GM19099 (cell line): Measurements from ENCODE around the gene CSNK1G2.

Experiments used
- POLR2A ChIP-seq: IDR thresholded peaks from 3 replicates; pipeline ENCODE4 v1.6.1; 2011; ENCODE audit warnings: low read depth; ENCODE audit not compliant: insufficient read length; ENCODE audit errors: extremely low read depth

The CSNK1G2 gene

DNA sequence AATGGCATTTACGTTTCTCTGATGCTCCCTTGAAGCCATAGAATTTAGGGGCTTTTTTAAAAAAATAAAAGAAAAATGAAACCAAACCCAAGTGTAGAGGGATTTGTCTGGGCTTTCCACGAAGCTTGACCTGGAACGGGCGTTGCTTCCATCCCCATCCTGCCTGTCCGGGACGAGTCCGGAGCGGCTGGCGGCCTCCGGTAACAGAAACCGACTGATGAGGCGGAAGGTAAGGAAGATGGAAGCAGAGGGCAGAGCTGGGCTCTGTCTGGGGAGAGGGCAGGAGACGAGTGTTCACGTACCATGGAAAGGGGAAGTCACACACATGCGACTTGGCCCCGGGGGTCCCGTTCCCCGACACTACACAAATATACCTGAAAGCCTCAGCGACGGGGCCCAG is 40.3 kb downstream of the CSNK1G2 start:
- no peak for TF ChIP-seq POLR2A

DNA sequence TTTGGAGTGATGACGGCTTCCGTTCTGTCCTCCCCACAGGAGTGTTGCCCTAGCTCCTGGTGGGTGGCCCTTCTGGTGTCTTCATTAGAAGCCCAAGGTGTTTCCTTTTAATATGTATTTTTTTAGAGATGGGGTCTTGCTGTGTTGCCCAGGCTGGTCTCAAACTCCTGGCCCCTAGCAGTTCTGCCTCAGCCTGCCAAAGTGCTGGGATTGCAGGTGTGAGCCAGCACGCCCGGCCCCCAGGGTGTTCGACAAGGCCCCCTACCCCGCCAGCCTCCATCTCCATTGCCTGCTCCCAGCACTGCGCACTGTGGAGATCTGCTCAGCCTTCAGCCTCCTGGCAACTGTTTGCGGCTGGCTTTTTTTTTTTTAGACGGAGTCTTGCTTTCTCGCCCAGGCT is 43.4 kb downstream of the CSNK1G2 start:
- TF ChIP-seq POLR2A, result no peak

DNA sequence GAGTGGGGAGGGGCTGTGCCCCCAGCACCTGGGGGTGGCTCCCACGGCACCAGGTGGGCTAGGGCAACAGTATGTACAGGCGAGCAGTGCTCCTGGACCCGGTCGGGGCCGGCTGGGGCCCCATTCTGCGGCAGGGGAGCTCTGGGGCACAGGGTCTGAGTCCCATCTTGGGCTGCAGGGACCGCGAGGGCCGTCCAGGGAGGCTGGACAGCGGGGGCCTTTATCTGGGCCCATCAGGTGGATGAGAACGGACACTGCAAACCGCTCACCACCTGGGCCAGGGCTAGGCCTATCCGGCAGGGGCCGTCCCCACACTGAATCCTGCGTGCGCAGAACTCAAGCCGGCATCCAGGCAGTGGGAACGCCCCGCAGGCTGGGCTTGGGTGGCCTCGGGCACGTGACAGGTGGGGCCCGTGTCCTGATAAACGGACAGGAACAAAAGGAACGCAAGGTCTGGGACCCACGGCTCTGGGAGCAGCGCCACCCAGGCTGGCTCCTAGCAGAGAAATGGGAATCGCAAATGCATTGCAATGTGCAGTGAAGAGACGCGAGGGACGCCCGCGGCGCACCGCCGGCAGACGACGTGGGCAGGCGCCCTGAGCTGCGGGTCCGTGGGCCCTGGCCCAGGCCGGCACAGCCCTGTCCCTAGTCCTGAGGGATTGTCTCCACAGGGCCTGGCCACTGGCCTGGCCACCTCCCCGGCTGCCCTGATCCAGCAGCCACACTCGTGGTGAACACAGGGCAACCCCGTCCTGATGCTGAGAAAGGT is 44.8 kb downstream of the CSNK1G2 start:
- no peak for TF ChIP-seq POLR2A

DNA sequence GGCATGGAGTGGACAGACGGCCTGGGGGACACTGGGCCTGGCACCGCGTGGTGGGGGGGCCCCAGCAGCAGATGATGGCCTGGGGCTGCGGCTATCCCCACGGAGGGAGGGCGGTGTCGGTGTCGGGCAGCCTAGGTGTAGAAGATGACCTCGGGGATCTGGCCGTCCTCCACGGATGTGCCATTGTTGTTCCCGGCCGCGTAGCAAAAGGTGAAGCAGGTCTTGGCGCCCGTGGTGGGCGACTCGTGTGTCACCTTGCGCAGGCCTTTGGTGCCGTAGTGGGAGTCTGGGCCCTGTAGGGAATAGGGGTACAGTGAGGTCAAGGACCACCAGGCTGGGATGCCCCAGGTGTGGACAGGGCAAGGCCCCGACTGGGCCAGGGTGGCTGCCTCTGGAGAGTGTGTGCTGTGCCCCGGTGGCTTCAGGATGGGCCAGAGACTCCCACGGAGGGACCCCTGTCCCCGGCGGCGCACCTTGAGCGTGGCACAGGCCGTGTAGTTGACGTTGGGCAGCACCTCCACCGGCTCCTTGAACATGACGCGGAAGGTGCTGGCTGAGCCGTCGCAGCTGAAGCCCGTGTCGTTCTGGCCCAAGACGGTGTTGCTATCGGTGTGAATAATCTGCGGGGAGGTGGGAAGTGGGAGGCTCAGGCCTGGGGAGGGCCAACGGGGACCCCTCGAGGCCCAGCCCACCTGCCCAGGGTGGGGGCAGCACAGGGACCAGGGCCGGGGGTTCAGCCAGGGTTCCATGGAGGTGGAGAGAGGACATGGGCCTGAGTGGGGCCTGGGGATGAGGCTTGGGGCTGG is 45.6 kb downstream of the CSNK1G2 start:
- TF ChIP-seq POLR2A, result no peak

DNA sequence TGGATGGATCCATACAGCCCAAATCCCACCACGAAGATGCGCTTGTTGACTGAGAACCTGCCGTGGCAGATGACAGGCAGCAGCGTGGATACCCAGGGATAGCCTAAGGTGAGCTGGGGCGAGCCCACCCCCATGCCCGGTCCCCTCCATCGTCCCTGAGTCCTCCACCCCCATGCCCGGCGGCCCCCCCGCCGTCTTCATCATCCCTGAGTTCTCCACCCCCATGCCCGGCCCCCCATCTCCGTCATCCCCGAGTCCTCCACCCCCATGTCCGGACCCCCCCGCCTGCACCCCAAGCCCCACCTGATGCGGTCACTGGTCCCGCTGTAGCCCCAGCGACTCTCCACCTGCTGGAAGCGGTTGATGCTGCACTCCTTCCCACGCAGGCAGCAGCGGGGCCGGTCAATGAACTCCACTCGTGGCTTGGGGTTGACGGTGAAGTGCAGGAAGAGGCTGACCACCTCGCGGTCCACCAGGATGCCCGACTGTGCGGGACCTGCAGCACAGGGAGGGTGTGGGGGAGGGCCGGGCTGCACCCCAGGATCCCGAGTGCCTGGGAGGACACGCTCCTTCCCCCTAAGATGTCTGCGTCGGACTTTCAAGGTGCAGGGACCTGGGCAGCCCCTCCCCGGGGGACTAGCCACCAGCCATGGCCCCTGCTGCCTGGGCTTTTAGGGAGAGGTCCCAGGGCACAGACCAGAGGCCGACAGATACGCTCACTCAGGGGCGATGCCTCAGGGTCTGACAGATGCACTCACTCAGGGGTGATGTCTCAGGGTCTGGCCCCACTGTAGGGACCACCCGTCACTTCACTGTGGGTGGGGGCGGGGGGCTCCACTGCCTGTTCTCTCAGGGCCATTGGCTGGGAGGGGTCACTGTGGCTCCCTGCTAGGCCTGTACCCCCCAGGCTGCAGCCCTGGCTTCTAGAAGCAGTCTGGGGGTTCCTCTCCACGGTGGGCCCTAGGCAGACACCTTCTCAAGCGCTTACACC is 46.5 kb downstream of the CSNK1G2 start:
- no peak for TF ChIP-seq POLR2A

DNA sequence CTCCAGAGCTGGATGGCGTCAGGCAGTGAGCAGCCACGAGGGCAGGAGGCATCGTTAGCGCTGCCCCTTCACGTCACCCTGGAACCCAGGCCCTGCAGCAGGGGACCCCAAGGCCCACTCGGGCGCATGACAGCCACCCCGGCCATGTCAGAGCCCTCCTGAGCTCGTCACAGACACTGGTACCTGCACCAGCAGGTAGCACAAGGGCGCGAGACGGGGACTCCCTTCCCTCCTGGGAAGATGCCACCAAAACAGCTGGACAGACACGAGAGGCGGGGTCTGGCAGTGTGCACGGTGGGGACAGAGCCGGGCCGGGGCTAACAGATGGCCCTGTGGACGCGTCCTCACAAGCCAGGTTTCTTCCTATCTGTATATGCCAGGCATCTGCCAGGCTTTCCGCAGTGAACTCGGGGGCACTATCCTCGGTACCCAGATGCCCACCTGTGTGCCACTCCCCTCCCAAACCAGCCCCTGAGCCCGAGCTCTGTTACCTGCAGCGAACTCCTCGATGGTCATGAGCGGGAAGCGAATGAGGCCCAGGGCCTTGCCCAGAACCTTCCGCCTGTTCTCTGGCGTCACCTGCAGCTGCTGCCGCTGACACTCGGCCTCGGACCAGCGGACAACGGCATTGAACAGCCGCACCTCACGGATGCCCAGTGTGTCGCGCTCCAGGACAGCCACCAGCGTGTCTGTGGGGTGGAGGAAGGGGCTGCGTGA is 48.7 kb downstream of the CSNK1G2 start:
- TF ChIP-seq POLR2A, result no peak

DNA sequence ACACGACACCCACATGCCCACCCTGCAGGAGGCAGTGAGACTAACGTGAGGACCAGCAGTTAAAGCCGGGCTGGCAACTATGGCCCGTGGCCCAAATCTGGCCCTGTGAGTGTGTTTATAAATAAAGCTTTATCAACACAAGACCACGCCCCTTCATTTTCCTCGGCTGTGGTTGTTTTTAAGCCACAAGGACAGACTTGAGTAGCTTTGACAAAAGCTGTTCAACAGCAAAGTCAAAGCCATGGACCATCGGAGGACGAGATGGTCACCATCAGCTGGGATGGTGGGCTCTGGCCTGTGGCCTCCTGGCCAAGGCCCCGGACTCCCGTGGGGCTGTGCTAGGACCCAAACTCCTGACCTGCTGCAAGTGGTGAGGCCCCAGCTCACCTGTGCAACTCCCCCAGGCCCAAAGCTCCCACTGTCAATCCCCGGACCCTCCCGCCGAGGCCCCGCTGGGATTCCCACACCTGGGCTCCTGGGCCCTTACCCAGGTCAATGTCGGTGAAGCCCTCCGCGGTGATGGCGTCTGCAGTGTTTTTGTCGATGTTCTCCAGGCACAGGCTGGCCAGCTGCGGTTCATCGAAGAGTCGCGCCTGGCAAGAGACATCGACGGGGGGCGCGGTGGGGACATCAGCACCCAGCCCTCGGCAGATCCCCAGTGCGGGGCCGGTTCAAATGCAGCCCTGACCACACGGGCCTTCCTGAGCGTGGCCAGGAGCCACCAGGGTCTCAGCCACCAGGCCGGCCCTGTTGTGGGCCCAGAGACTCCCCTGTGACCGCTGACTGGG is 49.5 kb downstream of the CSNK1G2 start:
- no peak for TF ChIP-seq POLR2A

DNA sequence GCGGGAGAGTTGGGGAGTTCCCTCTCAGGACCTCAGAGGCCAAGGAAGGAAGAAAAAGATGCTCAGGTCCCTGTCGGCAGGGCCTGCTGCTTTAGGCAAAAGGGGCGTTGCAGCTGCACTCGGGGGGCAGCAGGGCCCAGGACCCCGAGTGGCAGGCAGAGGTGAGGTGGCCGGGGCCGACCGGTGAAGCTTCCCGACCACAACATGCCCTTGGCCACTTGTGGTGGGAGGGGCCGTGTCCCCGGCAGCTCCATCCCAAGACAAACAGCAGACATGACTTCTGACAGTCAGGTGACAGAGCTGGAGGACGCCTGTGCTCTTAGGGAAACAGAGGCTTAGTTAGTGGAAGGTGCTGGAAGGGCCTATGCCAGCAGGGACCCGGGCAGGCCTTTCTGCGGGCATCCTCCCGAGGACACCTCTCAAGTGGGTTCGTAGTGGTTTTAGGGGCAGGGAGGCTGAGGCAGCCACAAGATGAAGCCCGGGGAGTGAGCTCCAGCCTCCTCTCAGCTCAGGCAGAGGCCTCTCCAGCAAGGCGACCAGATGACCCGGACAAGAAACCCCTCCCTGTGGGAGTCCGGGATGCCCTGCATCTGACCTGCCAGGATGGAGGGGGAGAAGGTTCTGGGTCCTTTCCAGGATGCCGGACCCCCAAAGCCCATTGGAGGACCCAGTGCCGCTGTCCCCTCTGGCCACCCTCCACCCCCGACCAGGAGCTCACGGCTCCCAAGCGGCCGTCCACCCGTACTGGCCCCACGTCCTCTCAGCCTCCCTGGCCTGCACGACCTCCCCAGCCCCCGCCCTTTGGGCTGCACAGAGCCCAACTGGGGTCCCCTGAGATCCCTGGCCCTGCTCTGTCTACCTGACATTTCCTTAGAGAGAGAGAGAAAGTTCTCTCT is 50.3 kb downstream of the CSNK1G2 start:
- TF ChIP-seq POLR2A, result no peak

DNA sequence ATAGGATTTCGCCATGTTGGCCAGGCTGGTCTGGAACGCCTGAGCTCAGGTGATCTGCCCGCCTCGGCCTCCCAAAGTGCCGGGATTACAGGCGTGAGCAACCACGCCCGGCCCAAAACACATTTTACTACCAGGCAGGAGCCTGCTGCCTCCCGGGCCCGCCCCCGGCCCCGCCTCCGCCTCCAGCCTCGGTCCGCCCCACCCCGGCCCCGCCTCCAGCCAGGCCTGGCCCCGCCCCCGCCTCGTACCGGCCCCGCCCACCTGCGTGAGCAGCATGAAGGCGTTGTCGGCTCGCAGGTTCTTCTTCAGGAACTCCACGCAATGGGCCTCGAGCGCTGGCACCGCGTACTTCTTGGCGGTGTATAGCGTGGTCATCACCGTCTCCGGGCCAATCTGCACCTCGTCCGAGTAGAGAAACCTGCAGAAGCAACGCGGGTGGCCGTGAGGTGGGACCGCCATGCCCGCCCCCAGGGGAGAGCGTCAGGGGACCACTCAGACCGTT is 51.8 kb downstream of the CSNK1G2 start:
- TF ChIP-seq POLR2A, result no peak

DNA sequence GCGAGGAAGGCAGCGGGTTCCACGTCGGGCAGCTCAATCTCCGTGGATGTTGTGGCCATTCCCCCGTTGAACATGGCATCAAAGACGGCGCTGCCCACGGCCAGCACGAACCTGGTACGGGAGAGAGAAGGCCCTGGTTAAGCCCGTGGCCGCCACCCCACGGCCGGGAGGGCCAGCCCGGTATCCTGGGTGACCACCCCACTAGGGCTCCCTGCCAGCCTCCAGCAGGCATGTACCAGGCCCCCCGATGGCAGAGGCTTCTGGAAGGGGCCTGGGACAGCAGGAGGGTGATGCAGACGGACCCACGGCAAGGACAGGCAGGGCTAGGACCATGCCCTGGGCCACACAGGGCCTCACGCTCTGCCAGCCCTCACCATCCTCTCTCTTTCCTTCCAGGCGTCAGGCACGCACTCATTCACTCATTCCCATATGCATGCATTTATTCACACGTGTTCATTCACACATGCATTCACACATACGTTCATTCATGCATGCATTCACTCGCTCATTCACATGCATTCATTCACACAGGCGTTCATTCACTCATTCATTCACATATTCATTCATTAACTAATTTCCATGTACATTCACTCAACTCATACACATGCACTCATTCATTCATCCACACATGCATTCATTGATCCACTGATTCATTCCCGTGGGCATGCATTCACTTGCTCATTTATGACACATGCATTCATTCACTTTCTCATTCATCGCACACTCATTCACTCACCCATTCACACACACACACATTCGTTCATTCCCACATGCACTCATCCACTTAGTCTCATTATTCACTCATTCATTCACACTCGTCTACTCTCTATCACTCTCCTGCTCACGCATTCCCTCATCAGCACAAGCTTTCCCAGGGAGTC is 56.6 kb downstream of the CSNK1G2 start:
- no peak for TF ChIP-seq POLR2A

DNA sequence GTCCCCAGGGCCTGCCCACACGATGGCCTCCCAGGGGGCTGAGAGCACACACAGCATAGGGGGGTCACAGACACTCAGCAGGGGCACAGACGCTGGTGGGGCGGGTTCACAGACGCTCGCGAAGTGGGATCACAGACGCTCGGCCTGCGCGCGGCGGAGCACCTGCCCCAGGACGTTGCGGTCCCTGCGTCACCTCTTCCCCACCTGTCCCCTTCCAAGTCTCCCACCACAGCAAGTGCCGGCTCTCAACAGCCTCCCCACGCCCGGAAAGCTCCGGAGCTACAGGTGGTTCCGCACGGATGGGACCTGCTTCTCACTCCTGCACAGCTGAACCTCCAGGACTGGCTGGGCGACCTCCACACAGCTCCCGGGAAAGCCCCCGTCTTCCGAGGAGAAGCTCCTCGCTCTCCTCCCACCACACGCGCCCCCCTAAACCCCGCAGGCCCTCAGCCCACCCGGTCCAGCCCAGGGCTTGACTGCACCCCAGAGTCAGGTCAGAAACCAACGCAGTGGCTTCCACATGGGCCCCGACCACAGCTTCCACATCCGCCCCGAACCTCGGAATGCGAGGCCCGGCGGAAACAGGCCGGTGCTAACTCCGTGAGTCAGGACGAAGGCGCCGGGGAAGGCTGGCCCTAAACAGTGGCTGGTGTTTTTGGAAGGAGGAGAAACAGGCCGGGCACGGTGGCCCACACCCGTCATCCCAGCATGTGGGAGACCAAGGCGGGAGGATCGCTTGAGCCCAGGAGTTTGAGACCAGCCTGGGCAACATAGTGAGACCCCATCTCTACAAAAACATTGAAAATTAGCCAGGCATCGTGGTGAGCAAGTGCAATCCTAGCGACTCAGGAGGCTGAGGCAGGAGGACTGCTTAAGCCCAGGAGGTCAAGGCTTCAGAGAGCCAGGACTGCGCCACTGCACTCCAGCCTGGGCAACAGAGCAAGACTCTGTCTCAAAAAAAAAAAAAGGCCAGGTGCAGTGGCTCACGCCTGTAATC is 58.0 kb downstream of the CSNK1G2 start:
- no peak for TF ChIP-seq POLR2A
